Activated naive CD8-positive, alpha-beta T cell treated with anti-CD3 and anti-CD28 coated beads, Interleukin-2, amount 50 U/mL, for 16 hours (primary cell): ENCODE data around the gene BARX1.

Experiments
- DNase-seq: peaks from one replicate; pipeline ENCODE4 v3.0.0-alpha.2; 2020; ENCODE audit warnings: low read depth, low spot score

The BARX1 gene

DNA sequence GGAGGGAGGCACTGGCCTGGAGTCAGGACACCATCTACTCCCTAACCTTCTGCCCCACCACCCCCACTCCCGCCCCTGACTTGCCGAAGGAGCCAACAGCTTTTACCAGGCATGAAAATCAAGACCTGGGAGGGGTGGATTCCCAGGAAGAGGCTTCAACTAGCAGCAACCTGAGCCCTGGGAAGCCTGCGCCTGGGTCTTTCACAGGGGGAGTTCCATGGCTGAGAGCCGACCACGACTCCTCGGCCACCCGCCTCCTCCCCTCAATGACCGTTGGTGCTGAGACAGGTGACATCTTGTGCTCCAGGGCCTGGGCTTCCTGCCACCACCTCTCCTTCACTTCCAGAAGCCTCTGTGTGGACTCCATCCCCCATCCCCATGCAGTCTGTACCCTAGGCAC is 37.1 kb downstream of the BARX1 start:
- DNase-seq, result no peak

- no peak for DNase-seq
Observed at GRCh38 chr9:93917121-93917853, 37.9 kb downstream of the BARX1 start.

GRCh38 chr9:93916358-93916757 is 38.8 kb downstream of the BARX1 start:
- DNase-seq, result no peak

DNA sequence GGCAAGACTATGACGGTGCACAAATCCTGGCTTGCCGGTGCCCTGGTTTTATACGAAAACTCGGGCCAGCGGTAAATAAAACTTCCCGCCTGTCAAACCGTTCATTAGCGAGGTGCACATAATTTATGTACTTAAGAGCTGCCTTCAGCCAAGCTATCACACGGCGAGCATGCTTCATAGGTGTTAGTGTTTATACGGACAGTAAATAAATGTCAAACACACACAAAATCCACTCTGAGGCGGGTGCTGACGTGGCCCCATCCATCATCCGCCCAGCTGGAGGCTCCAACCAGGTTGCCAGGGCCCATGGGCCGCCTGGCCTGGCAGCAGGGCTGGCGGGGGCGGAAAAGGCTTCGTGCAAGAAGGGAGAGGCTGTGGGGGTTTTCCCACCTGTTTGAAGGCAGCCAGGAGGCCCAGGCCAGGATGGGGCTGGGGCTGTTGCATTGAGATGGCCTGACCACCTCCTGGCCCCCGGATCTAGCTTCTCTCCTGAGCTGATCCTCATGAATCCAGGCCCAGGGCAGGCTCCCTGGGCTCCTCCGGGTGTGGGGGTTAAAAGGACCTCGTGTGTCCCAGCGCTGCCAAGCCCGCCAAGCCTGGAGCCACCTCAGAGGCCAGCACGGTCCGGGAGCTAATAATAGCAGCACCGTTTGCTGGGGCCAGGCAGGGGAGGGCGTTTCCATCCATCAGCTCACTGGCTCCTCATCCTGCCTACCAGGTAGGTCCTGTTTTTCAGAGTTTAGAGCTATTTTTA is 43.2 kb downstream of the BARX1 start:
- DNase-seq, result no peak

DNA sequence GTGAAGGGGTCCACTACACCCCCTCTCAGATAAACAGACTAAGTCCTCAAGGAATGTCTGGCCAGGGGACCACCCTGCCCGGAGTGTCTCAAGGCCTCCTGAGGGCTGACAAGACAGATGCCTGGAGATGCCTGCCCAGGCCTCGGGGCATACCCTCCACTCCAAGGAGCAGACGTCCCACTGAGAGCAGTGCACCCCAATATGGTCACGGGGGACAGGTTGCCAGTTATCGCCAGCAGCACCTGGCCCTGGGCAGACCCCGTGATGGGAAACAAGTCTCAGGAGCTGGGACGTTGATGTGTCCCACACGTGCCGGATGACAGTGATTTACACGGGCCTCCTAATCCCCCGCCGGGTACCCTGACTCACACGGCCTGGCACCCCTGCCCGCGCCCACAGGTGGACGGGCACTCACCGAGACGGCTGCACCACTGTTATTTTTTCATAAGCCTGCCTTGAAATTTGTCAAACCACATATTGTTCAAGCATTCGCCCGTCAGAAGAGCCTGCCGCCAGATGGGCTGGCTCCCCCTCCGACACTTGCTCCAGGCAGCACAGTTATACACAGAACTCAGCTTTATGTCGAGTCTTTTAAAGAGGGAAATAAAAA is 43.9 kb downstream of the BARX1 start:
- no peak for DNase-seq

DNA sequence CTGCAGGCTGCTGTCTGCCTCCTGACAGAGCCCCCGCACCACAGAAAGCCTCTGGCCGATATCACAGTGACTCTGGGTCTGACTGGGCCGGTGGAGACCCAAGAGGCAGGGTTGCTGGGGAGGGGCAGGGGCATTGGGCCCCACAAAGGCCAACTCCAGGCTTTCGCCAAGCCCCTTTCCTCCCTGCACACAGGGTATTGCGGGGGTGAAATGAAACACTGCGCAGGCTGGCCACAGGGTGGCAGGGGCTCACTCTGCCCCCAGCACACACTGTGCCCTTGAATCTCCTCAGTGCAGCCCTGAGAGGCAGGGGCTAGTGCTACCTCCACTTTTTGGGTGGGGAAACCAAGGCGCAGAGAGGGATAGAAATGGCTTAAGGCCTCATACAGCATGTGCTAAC is 44.6 kb downstream of the BARX1 start:
- no peak for DNase-seq

DNA sequence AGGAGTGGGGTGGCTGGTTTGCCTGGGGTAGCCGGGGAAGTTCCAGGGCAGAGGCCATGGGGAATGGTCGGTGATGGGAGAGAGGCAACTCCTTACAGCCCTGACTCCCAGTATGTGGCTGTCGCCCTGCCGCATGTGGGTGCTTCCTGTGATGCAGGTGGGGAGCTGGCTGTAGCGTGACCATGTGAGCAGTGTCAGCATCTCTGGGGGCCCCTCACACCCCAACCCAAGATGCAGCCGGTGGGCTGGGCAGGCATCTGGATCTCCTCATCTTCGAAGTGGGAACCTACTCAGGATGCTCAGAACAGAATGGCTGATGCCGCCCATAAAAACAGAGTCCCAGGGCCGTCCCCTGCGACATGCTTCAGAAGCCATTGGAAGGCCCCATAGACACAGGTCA is 45.0 kb downstream of the BARX1 start:
- DNase-seq, result no peak

GRCh38 chr9:93909242-93909616 is 45.9 kb downstream of the BARX1 start:
- no peak for DNase-seq

- DNase-seq, result no peak
Observed at GRCh38 chr9:93908591-93909241, 46.4 kb downstream of the BARX1 start.

GRCh38 chr9:93907551-93908199 is 47.5 kb downstream of the BARX1 start:
- no peak for DNase-seq

- DNase-seq, result no peak
Observed at GRCh38 chr9:93906195-93906880, 48.8 kb downstream of the BARX1 start.

- DNase-seq, result no peak
Observed at GRCh38 chr9:93905473-93906133, 49.6 kb downstream of the BARX1 start.

DNA sequence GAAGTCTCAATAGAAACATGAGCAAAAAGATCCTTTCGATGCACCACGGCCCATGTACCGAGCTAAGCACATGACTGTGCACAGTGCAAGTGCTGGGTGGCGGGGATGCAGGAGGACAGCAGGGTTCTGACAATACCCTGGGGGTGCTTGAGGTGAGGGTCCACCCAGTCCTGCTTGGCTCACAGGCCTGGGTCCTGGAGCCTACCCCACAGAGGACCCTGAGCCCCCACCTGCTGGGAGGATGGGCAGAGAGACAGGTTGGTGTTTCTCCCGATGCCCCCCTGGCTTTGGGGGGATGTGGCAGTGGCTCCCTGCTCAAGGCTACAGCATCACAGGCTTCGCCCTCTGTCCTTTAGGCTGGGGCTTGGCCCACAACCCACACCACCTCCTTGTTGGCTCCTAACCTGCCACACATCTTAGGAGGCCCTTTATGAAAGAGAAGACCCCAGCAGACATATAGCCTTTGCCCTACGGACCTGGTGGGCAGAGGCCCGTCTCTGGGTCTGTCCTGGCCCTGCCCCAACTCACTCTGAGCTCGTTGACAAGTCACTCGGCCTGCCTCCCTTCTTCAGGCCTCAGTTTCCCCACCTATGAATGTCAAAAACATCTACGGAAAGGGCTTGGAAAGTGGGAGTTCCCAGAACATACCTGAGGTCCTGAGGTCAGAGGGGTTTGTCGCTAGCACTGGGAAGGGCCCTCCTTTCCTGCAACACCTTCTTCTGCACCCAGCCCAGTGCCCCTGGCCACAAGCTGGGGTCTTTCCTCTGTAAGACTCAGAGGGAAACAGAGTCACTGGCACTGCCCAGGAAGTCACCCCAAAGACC is 50.3 kb downstream of the BARX1 start:
- DNase-seq, result no peak

- no peak for DNase-seq
Observed at GRCh38 chr9:93903886-93904648, 51.1 kb downstream of the BARX1 start.

- no peak for DNase-seq
Observed at GRCh38 chr9:93902780-93903655, 52.1 kb downstream of the BARX1 start.

DNA sequence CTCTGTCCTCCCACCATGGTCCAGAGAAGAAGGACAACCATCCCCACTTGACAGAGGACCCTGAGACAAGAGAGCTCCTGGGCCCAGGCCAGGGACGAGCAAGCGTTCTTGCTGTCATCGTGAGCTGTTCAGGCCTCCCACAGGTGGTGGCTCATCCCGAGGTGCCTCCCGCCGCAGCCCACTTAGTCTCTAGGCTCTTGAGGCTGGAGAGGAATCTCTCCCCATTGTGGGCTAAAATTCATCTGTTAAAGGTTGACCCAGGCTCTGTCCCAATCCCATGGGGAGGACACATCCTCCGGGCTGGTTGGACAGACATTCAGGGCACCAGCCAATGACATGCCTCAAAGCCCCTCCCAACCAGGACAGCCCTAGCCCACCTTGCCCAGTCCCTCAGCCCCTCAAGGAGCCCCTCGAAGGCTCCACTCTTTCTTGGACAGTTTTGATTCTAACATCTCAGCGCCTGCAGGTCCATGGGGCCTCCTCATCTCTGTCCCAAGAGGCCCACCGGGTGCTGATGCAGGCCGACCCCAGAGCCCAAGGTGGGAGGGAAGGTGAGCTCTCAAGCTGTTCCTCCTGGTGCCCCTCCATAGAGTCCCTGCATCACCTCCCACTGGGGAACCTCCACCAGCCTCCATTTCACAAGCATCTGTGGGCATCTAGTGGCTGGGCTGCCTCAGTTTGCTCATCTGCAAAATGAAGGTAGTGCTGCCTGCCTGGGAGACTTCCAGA is 52.9 kb downstream of the BARX1 start:
- DNase-seq, result no peak
